IMR-90 (cell line): ENCODE results near the gene HYAL2. TPM values are rescaled to one million over a fixed set of nuclear protein-coding genes. Genes with fewer than 3 reads are reported as not detected.
A peak's percentile ranks its signal among the peaks of the same experiment; 100 is the strongest.

Source experiments
- ATAC-seq: fragments of 200-7000 bp; cut with Tn5 transposase; 2 replicates; pipeline ENCODE4 v1.9.1; 2020; ENCODE audit warnings: low read depth, mild to moderate bottlenecking, moderate library complexity
- BruUV-seq: library from RNA; stranded (reverse); fragments of 400-500 nt; replicated peaks from 2 replicates; lab custom pipeline; 2021; lab: Mats Ljungman, UMichigan
- CTCF ChIA-PET: fragments of 300-600 bp; formaldehyde crosslinking; extraction: SDS; loops from one replicate; lab custom pipeline; 2021; ENCODE audit warnings: antibody characterized with exemption; lab: Yijun Ruan, JAX
- POLR2A ChIA-PET: fragments of 300-600 bp; sonication (Branson Sonifier 250); formaldehyde crosslinking; loops from one replicate; lab custom pipeline; 2022; ENCODE audit warnings: antibody characterized with exemption; ENCODE audit not compliant: unreplicated experiment; lab: Charles Lee
- DNase-seq: peaks from one replicate; pipeline ENCODE4 v3.0.0; 2013
- H2AFZ ChIP-seq: replicated peaks from 2 replicates; pipeline ENCODE3; 2013; ENCODE audit warnings: low read length, mild to moderate bottlenecking; ENCODE audit not compliant: poor library complexity
- H2AK5ac ChIP-seq: 2 replicates; pipeline ENCODE4 v1.6.1; 2013; ENCODE audit warnings: low read depth, low read length, inconsistent platforms
- H2AK9ac ChIP-seq: replicated peaks from 2 replicates; pipeline ENCODE3; 2013; ENCODE audit warnings: mild to moderate bottlenecking, low read depth, low read length, moderate library complexity; ENCODE audit not compliant: poor library complexity
- H2BK120ac ChIP-seq: 2 replicates; pipeline ENCODE4 v1.6.1; 2013; ENCODE audit warnings: low read depth, low read length, inconsistent platforms
- H2BK15ac ChIP-seq: 3 replicates; pipeline ENCODE4 v1.6.1; 2013; ENCODE audit warnings: low read depth, low read length, inconsistent platforms
- H2BK20ac ChIP-seq: 2 replicates; pipeline ENCODE4 v1.6.1; 2013; ENCODE audit warnings: low read depth, mild to moderate bottlenecking, inconsistent platforms, low read length, moderate library complexity
- H2BK5ac ChIP-seq: 2 replicates; pipeline ENCODE4 v1.6.1; 2013; ENCODE audit warnings: mild to moderate bottlenecking, low read depth, low read length, inconsistent platforms; ENCODE audit not compliant: poor library complexity, severe bottlenecking
- H3K14ac ChIP-seq: replicated peaks from 2 replicates; pipeline ENCODE4 v1.6.1; 2013; ENCODE audit warnings: low read depth, low read length, inconsistent platforms
- H3K18ac ChIP-seq: 2 replicates; pipeline ENCODE4 v1.6.1; 2013; ENCODE audit warnings: low read depth, low read length, control low read depth
- H3K23ac ChIP-seq: 2 replicates; pipeline ENCODE4 v1.6.1; 2013; ENCODE audit warnings: low read depth, low read length, inconsistent platforms
- H3K27ac ChIP-seq: 2 replicates; pipeline ENCODE4 v1.5.1; 2013; ENCODE audit warnings: mild to moderate bottlenecking, control low read depth, low read length; ENCODE audit not compliant: insufficient read depth
- H3K27me3 ChIP-seq: 2 replicates; pipeline ENCODE4 v1.6.1; 2013; ENCODE audit warnings: low read length; ENCODE audit not compliant: control insufficient read depth, insufficient read depth
- H3K36me3 ChIP-seq: 2 replicates; pipeline ENCODE4 v1.6.1; 2013; ENCODE audit warnings: low read length, mixed read lengths; ENCODE audit not compliant: control insufficient read depth, insufficient read depth
- H3K4ac ChIP-seq: 2 replicates; pipeline ENCODE4 v1.6.1; 2013; ENCODE audit warnings: low read depth, low read length, inconsistent platforms
- H3K4me1 ChIP-seq: 2 replicates; pipeline ENCODE4 v1.6.1; 2013; ENCODE audit warnings: low read length, mixed read lengths; ENCODE audit not compliant: control insufficient read depth, insufficient read depth
- H3K4me2 ChIP-seq: 2 replicates; pipeline ENCODE4 v1.6.1; 2013; ENCODE audit warnings: low read depth, mild to moderate bottlenecking, control low read depth, low read length, moderate library complexity
- H3K4me3 ChIP-seq: 2 replicates; pipeline ENCODE4 v1.5.1; 2013; ENCODE audit warnings: low read depth, mild to moderate bottlenecking, control low read depth, low read length, moderate library complexity; ENCODE audit not compliant: insufficient read depth
- H3K56ac ChIP-seq: 2 replicates; pipeline ENCODE4 v1.6.1; 2013; ENCODE audit warnings: low read length, inconsistent platforms; ENCODE audit not compliant: insufficient read depth; ENCODE audit errors: extremely low read depth
- H3K79me1 ChIP-seq, 2 experiments: 2 replicates each; pipeline ENCODE4 v1.6.1; 2013; ENCODE audit warnings: low read length in 2 of 2, inconsistent platforms in 1 of 2, low read depth in 1 of 2
- H3K9ac ChIP-seq: 2 replicates; pipeline ENCODE4 v1.6.1; 2013; ENCODE audit warnings: low read depth, low read length, control low read depth
- H3K9me1 ChIP-seq: 2 replicates; pipeline ENCODE4 v1.6.1; 2013; ENCODE audit warnings: low read length, inconsistent platforms; ENCODE audit not compliant: insufficient read depth
- H3K9me3 ChIP-seq: 2 replicates; pipeline ENCODE4 v1.6.1; 2013; ENCODE audit warnings: low read length; ENCODE audit not compliant: control insufficient read depth, insufficient read depth
- H4K20me1 ChIP-seq: 2 replicates; pipeline ENCODE4 v1.6.1; 2013; ENCODE audit warnings: low read length, inconsistent platforms; ENCODE audit not compliant: insufficient read depth
- H4K5ac ChIP-seq: 2 replicates; pipeline ENCODE4 v1.6.1; 2013; ENCODE audit warnings: mild to moderate bottlenecking, low read depth, low read length, control low read depth
- H4K8ac ChIP-seq, 2 experiments: 2 replicates each; pipeline ENCODE4 v1.6.1; 2013; ENCODE audit warnings: low read depth in 2 of 2, low read length in 2 of 2, control low read depth in 1 of 2, inconsistent platforms in 1 of 2
- H4K91ac ChIP-seq: 2 replicates; pipeline ENCODE4 v1.6.1; 2013; ENCODE audit warnings: low read depth, low read length, inconsistent platforms; ENCODE audit not compliant: insufficient read depth
- BHLHE40 ChIP-seq: fragments of 150-350 bp; IDR thresholded peaks from 2 replicates; pipeline ENCODE4 v1.6.1; 2016; ENCODE audit warnings: mild to moderate bottlenecking, low read depth, low read length
- FOS ChIP-seq: fragments of 150-350 bp; IDR thresholded peaks from 2 replicates; pipeline ENCODE4 v1.6.1; 2016; ENCODE audit warnings: low read depth, low read length
- RAD21 ChIP-seq: IDR thresholded peaks from 2 replicates; pipeline ENCODE4 v1.6.1; 2012; ENCODE audit warnings: low read length, improper control_type of control experiment
- SMC3 ChIP-seq: fragments of 150-350 bp; IDR thresholded peaks from 2 replicates; pipeline ENCODE4 v1.6.1; 2016; ENCODE audit warnings: low read depth, mild to moderate bottlenecking, antibody characterized with exemption, low read length, moderate library complexity
- WGBS, 2 experiments: methylation state at CpG; one replicate each; pipeline versions ENCODE4 v1.1.5 to v1.1.7; 2013; ENCODE audit warnings: missing lambda C conversion rate in 2 of 2; ENCODE audit not compliant: insufficient read length in 1 of 2; ENCODE audit errors: extremely low coverage in 2 of 2; 5-methylcytosine and 5-hydroxymethylcytosine counted together
- dilution Hi-C: fragments of 300-500 bp; cut with HindIII; formaldehyde crosslinking; loops from one replicate; pipeline ENCODE4 v1.14.3; 2018; ENCODE audit warnings: low sequenced_read_pairs; ENCODE audit not compliant: unreplicated experiment
- in situ Hi-C: fragments of 300-500 bp; cut with MboI; formaldehyde crosslinking; loops from 3 replicates; pipeline ENCODE4 v1.14.3; 2019; ENCODE audit warnings: low sequenced_read_pairs, inconsistent platforms, mixed read lengths
- intact Hi-C: fragments of 100-400 bp; cut with micrococcal nuclease; formaldehyde crosslinking; loops from 2 replicates; pipeline ENCODE4 v1.10.0; 2022
- polyA plus RNA-seq, 3 experiments: library from polyadenylated mRNA; depleted of rRNA; stranded (reverse); fragments of >200 nt; gene quantifications; 2 replicates each; pipeline ENCODE4 v1.2.3, GENCODE V29; 2012; ENCODE audit warnings: low replicate concordance in 1 of 3
- total RNA-seq: library from RNA; depleted of rRNA; stranded (reverse); fragments of >200 nt; gene quantifications from 2 replicates; pipeline ENCODE4 v1.2.3, GENCODE V29; 2012

Gene HYAL2
- total and polyA plus RNA-seq, 2 of the 4 experiments (the other 2 are of a cell fraction): 56.8 to 104 TPM

DNA sequence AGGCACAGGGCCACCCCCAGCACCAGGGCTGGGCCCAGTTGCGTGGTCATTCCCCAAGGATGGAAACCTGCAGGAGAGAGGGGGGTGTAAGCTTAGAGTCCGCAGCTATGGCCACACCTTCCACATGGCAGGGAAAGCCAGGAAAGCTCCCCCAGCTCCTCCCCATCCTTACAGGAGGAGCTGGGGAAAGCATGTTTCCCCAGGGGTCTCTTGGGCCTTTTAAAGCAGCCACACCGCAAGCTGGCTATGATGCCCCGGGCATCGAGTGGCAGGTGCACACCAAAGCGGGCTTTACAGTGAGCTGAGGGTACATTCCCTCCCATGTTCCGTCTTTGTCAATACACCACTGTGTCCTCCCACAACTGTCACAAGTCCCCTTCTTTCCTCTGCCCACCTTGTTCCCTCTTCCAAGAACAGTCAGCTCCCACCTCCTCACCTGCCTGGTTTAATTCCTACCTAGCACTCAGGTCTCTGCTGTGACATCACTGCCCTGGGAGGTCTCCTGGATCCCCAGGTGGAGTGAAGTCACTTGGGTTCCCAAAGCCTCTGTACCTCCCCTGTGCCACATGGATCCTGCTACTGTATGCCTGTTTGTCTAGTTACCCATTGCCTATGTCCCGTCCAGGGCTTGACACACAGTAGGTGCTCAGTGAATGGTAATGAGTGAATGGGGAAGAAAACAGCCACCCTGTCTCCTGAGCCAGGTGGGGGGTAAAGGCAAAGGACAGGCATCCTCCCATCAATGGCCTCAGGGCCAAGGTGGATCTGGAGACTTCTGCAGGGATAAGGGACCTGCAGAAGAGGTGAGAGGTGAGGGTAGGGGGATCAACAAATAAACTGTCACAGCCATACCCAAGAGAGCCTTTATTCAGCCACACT is 26.8 kb downstream of the HYAL2 start:
- intact Hi-C loops: no loop called here
- Histone ChIP-seq H3K4ac (no peak overlapping the region), H2BK20ac (no peak overlapping the region), H2AFZ (peak overlapping the region; percentile 45), H2AK9ac (no peak overlapping the region), H3K9ac (no peak overlapping the region), H3K27ac (no peak overlapping the region), H4K91ac (no peak overlapping the region), H3K9me1 (peaks cover 17% of the 10 kb centered on the region), H2BK5ac (no peak overlapping the region), H3K36me3 (no peaks in the 10 kb centered on the region), H3K4me1 (peaks cover 21% of the 10 kb centered on the region), H2AK5ac (no peak overlapping the region), H3K23ac (no peak overlapping the region), H3K4me2 (no peak overlapping the region), H3K56ac (no peak overlapping the region), H2BK120ac (no peak overlapping the region), H3K9me3 (no peaks in the 10 kb centered on the region), H3K18ac (no peak overlapping the region), H4K8ac (no peak overlapping the region), H3K14ac (no peak overlapping the region), H4K20me1 (no peaks in the 10 kb centered on the region), H3K79me1 (peaks cover 19 to 38% of the 10 kb centered on the region in 2 experiments; a peak in 3 of 4 replicates), H2BK15ac (no peak overlapping the region), H4K5ac (no peak overlapping the region), H3K4me3 (no peak overlapping the region), H3K27me3 (no peaks in the 10 kb centered on the region)
- 98% methylated on average over 5 of the region's 8 CpGs; no CpG with 5 or more reads in 1 of the 2 experiments for WGBS, 2 experiments
- ChIA-PET POLR2A (no interaction called here), CTCF (no interaction called here)
- no TSS peak for BruUV-seq
- in situ Hi-C loops: no loop called here
- no peak for TF ChIP-seq BHLHE40
- no peak for TF ChIP-seq FOS
- TF ChIP-seq RAD21: no peak
- TF ChIP-seq SMC3: no peak
- dilution Hi-C loops: no loop called here
- ATAC-seq (no peak), DNase-seq (no peak)
